Lung (tissue), 12 donors: ENCODE data around the gene C3orf70. TPM values are rescaled to one million over a fixed set of nuclear protein-coding genes. Genes with fewer than 3 reads are reported as not detected.

Source experiments
- ATAC-seq: fragments of 200-7000 bp; cut with Tn5 transposase; one replicate; pipeline ENCODE4 v1.9.1; 2020; ENCODE audit warnings: moderate number of reproducible peaks; ENCODE audit not compliant: insufficient read depth, low FRiP score
- DNase-seq, 3 donors: peaks; one replicate each; pipeline ENCODE4 v3.0.0-alpha.2; 2013 to 2017
- H3K27ac ChIP-seq, 2 donors: one replicate each; pipeline ENCODE4 v1.5.1; 2013; ENCODE audit warnings: mild to moderate bottlenecking in 2 of 2, moderate library complexity in 2 of 2, control low read depth in 1 of 2, inconsistent platforms in 1 of 2, low read depth in 1 of 2, low read length in 1 of 2
- H3K27me3 ChIP-seq, 3 donors: one replicate each; pipeline ENCODE4 v1.5.1; 2013; ENCODE audit warnings: low read length in 2 of 3; ENCODE audit not compliant: control insufficient read depth in 3 of 3, insufficient read depth in 3 of 3
- H3K36me3 ChIP-seq, 4 donors: one replicate each; pipeline ENCODE4 v1.5.1; 2013; ENCODE audit warnings: low read length in 4 of 4, mild to moderate bottlenecking in 1 of 4, moderate library complexity in 1 of 4; ENCODE audit not compliant: control insufficient read depth in 4 of 4, insufficient read depth in 4 of 4
- H3K4me1 ChIP-seq, 5 donors: one replicate each; pipeline ENCODE4 v1.5.1; 2013; ENCODE audit warnings: low read length in 5 of 5, mild to moderate bottlenecking in 2 of 5, moderate library complexity in 1 of 5; ENCODE audit not compliant: control insufficient read depth in 5 of 5, insufficient read depth in 5 of 5
- H3K4me3 ChIP-seq: one replicate; pipeline ENCODE4 v1.5.1; 2013; ENCODE audit warnings: mild to moderate bottlenecking, control low read depth, moderate library complexity
- H3K9ac ChIP-seq, 2 donors: one replicate each; pipeline ENCODE4 v1.5.1; 2013; ENCODE audit warnings: low read length in 2 of 2, control low read depth in 1 of 2; ENCODE audit not compliant: insufficient read depth in 1 of 2
- H3K9me3 ChIP-seq, 4 donors: one replicate each; pipeline ENCODE4 v1.5.1; 2013; ENCODE audit warnings: low read length in 3 of 4, mild to moderate bottlenecking in 1 of 4, moderate library complexity in 1 of 4; ENCODE audit not compliant: control insufficient read depth in 4 of 4, insufficient read depth in 3 of 4
- WGBS, 2 donors: extraction: QIAGEN DNeasy Blood & Tissue Kit; methylation state at CpG; one replicate each; pipeline ENCODE4 v1.1.7; 2013; 5-methylcytosine and 5-hydroxymethylcytosine counted together
- polyA plus RNA-seq, 2 donors: library from polyadenylated mRNA; stranded (reverse); fragments of 200-250 nt; gene quantifications; one replicate each; pipeline ENCODE4 v1.2.1, GENCODE V29; 2013
- total RNA-seq, 2 donors: library from RNA; depleted of rRNA in 1 of 2; stranded (reverse); fragments of >200 nt in 1 of 2; gene quantifications; one replicate each; pipeline ENCODE4 v1.2.1, GENCODE V29; 2014 to 2021
- TF ChIP-seq, protein P1 (sequence below): IDR thresholded peaks from 2 replicates; pipeline ENCODE4 v1.5.1; 2012; ENCODE audit warnings: mild to moderate bottlenecking; ENCODE audit errors: control extremely low read depth, extremely low read depth
- donor health status: control.
- donor health status: control.
- donor health status: Bipolar disorder and iron deficiency.
- donor health status: healthy.
- donor health status: DM: yes; HTN: yes; CAD: no.

The C3orf70 gene
- total and polyA plus RNA-seq, 4 donors: 0.45 to 4.9 (median 1.8) TPM

DNA sequence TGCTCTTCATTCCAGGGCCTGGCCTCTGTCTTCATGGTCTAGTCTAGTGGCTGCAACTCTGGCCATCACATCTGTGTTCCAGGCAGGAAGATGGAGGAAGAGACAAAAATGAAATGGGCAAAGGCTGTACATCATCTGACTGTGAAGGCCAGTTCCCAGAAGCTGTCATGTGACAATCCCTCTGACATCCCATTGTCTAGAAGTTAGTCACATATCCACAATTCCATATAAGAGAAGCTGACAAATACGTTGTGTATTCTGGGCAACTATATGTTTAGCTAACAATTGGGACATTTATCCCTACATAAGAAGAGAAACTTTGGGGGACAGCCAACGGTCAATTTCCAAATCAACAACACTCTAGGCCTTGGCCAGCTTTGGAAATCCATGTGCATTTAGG lies 34.5 kb upstream of the C3orf70 start:
- Histone ChIP-seq H3K4me1 (no peaks in the 10 kb centered on the region), H3K4me3 (no peak overlapping the region), H3K27me3 (no peaks in the 10 kb centered on the region), H3K27ac (no peak overlapping the region), H3K9me3 (no peaks in the 10 kb centered on the region), H3K9ac (no peak overlapping the region), H3K36me3 (peaks cover 0 to 5% (median under 1%) of the 10 kb centered on the region in 4 donors)
- TF ChIP-seq, protein P1, sequence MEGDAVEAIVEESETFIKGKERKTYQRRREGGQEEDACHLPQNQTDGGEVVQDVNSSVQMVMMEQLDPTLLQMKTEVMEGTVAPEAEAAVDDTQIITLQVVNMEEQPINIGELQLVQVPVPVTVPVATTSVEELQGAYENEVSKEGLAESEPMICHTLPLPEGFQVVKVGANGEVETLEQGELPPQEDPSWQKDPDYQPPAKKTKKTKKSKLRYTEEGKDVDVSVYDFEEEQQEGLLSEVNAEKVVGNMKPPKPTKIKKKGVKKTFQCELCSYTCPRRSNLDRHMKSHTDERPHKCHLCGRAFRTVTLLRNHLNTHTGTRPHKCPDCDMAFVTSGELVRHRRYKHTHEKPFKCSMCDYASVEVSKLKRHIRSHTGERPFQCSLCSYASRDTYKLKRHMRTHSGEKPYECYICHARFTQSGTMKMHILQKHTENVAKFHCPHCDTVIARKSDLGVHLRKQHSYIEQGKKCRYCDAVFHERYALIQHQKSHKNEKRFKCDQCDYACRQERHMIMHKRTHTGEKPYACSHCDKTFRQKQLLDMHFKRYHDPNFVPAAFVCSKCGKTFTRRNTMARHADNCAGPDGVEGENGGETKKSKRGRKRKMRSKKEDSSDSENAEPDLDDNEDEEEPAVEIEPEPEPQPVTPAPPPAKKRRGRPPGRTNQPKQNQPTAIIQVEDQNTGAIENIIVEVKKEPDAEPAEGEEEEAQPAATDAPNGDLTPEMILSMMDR: no peak
- DNase-seq: peak in 2 of 3 donors; percentile 10 to 32
- WGBS, 2 donors: 83 to 87% methylated on average over 2 of the region's 2 CpGs
- no peak for ATAC-seq

DNA sequence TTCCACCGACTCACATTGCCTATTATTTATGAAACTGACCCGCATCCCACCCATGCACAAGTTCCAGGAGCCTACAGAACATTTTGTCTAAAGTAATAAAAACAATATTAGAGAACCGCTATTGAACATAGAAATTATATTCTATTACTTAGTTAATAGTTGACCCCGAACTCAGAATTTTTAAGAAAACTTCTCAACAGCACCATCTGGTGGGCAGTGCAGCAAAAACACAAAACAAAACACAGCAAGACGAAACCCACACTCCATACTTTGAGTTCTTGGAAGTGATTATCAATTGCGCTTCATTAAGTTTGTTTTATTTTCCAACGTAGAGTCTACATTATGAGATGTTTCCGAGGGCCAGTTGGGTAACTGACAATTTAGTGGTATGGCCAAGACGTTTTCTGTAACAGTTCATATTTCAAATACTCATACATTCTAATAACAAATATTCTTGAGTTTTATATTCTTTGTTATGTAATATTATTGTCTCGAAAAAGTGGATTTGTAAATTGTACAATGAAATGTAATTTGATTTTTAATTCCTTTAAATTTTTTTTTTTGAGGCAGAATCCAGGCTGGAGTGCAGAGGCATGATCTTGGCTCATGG lies 24.0 kb upstream of the C3orf70 start:
- 21 to 29% methylated on average over 10 of the region's 10 CpGs for WGBS, 2 donors
- peaks cover 0 to 4% (median 0%) of the 10 kb centered on the region in 3 donors for H3K27me3 ChIP-seq
- peaks cover 0 to 12% (median 0%) of the 10 kb centered on the region in 5 donors for H3K4me1 ChIP-seq
- H3K9me3 ChIP-seq: peaks cover 0 to under 1% (median 0%) of the 10 kb centered on the region in 4 donors
- H3K9ac ChIP-seq: no peak overlapping the region
- no peak overlapping the region for H3K27ac ChIP-seq
- no peaks in the 10 kb centered on the region for H3K36me3 ChIP-seq
- TF ChIP-seq, protein P1: peak; percentile 47
- no peak overlapping the region for H3K4me3 ChIP-seq
- DNase-seq (peak; percentile 56 to 76 (median 71)), ATAC-seq (no peak)

DNA sequence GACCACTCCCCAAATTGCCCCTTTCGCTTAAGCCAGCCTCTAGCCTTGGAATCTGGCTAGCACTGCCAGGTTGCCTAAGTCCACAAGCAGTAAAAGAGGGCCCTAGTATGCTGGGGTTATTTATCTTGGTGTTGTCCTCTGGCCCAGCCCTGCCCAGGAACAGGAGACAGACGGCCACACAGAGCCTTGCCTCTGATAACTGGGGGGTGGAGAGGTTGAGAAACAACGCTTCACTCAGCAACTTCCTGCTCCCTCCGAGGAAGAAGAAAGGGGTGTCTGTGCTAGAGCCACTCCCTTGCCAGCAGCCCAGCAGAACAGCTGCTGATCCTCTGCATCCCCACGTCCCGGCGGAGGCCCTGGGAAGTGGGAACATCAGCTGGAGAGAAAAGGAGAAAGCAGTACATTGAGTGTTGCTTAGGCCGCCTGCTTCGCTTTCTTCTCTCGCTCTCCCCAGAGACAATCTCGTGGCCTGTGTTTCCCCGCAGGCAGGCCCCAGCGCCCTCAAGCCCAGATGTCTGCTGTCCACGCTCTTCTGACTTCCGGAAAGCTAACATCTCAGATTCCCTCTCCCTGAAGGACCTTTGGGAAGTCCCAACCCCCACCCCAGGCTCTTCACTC lies 22.6 kb upstream of the C3orf70 start:
- H3K27ac ChIP-seq: peak overlapping the region in 1 of 2 donors; percentile 40
- TF ChIP-seq, protein P1: no peak
- peaks cover 0 to 4% (median 0%) of the 10 kb centered on the region in 3 donors for H3K27me3 ChIP-seq
- no peaks in the 10 kb centered on the region for H3K36me3 ChIP-seq
- WGBS, 2 donors: 19 to 49% methylated on average over 15 of the region's 15 CpGs
- peaks cover 0 to 12% (median 0%) of the 10 kb centered on the region in 5 donors for H3K4me1 ChIP-seq
- DNase-seq: peak; percentile 61 to 85 (median 64)
- ATAC-seq: no peak
- no peak overlapping the region for H3K4me3 ChIP-seq
- no peaks in the 10 kb centered on the region for H3K9me3 ChIP-seq
- peak overlapping the region in 1 of 2 donors; percentile 15 for H3K9ac ChIP-seq
